ENCODE data around the gene TDP1.

The TDP1 gene

DNA sequence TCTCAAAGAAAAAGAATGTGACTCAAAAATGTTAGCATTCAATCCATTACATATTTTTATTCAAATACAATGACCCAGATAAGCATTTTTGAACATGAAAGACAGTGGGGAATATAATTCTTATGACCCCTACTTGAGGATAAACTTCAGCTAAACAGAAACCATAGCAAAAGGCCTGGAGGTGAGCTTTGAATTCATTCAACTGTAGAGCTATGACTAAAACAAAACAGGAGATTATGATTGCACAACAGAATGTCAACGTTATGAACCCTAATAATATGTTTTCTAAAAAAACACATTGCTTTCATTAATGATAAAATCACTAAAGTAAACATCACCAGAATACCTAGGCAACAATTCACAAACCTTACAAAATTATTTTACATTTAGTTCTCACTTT lies 29.0 kb upstream of the TDP1 start:
- Histone ChIP-seq H3K27me3 (replicated peaks; ENCODE audit: control insufficient read depth, insufficient read depth, low read length) (no peaks in the 10 kb centered on the region), H3K4me3 (replicated peaks; ENCODE audit: low read depth, low read length) (no peak overlapping the region), H3K36me3 (ENCODE audit: control insufficient read depth, insufficient read depth, low read length) (no peaks in the 10 kb centered on the region; the same call in none of the 2 replicates)
- TF ChIP-seq CTCF (IDR thresholded peaks at IDR 0.05; ENCODE audit: insufficient read depth, low read length, poor library complexity, severe bottlenecking), result no peak
- no peak for DNase-seq (ENCODE audit: extremely low read depth, insufficient read length)

GRCh38 chr14:89927186-89927865 lies 28.4 kb upstream of the TDP1 start:
- Histone ChIP-seq H3K4me3 (replicated peaks; ENCODE audit: low read depth, low read length) (no peak overlapping the region), H3K36me3 (ENCODE audit: control insufficient read depth, insufficient read depth, low read length) (no peaks in the 10 kb centered on the region; the same call in none of the 2 replicates), H3K27me3 (replicated peaks; ENCODE audit: control insufficient read depth, insufficient read depth, low read length) (no peaks in the 10 kb centered on the region)
- TF ChIP-seq CTCF (IDR thresholded peaks at IDR 0.05; ENCODE audit: insufficient read depth, low read length, poor library complexity, severe bottlenecking), result no peak
- no peak for DNase-seq (ENCODE audit: extremely low read depth, insufficient read length)

- no peak for TF ChIP-seq CTCF (IDR thresholded peaks at IDR 0.05; ENCODE audit: insufficient read depth, low read length, poor library complexity, severe bottlenecking)
- H3K27me3 ChIP-seq (replicated peaks; ENCODE audit: control insufficient read depth, insufficient read depth, low read length), result no peaks in the 10 kb centered on the region
- DNase-seq (ENCODE audit: extremely low read depth, insufficient read length), result no peak
- no peak overlapping the region for H3K4me3 ChIP-seq (replicated peaks; ENCODE audit: low read depth, low read length)
- H3K36me3 ChIP-seq (ENCODE audit: control insufficient read depth, insufficient read depth, low read length), result no peaks in the 10 kb centered on the region; the same call in 1 of the 2 replicates
Measured at GRCh38 chr14:89933002-89933401, 22.7 kb upstream of the TDP1 start.

GRCh38 chr14:89936654-89937185 lies 19.0 kb upstream of the TDP1 start:
- TF ChIP-seq CTCF (IDR thresholded peaks at IDR 0.05; ENCODE audit: insufficient read depth, low read length, poor library complexity, severe bottlenecking), result no peak
- Histone ChIP-seq H3K27me3 (replicated peaks; ENCODE audit: control insufficient read depth, insufficient read depth, low read length) (no peaks in the 10 kb centered on the region), H3K4me3 (replicated peaks; ENCODE audit: low read depth, low read length) (no peak overlapping the region), H3K36me3 (ENCODE audit: control insufficient read depth, insufficient read depth, low read length) (no peaks in the 10 kb centered on the region)
- DNase-seq (ENCODE audit: extremely low read depth, insufficient read length), result no peak

DNA sequence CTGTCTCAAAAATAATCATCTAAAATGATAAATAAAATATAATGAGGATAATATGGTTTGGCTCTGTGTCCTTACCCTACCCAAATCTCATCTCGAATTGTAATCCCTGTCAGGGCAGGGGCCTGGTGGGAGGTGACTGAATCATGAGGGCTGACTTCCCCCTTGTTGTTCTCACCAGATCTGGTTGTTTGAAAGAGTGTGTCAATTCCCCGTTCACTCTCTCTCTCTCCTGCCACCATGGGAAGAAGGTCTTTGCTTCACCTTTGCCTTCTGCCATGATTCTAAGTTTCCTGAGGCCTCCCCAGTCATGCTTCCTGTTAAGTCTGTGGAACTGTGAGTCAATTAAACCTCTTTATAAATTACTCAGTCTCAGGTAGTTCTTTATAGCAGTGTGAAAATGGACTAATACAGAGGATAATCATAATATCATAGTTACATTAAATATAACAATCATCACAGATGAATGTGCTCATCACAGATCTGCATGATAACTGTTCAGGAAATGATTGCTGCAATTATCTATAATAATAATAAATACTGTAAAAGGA lies 13.8 kb upstream of the TDP1 start:
- Histone ChIP-seq H3K27me3 (replicated peaks; ENCODE audit: control insufficient read depth, insufficient read depth, low read length) (no peaks in the 10 kb centered on the region), H3K4me3 (replicated peaks; ENCODE audit: low read depth, low read length) (no peak overlapping the region), H3K36me3 (ENCODE audit: control insufficient read depth, insufficient read depth, low read length) (no peaks in the 10 kb centered on the region)
- no peak for DNase-seq (ENCODE audit: extremely low read depth, insufficient read length)
- no peak for TF ChIP-seq CTCF (IDR thresholded peaks at IDR 0.05; ENCODE audit: insufficient read depth, low read length, poor library complexity, severe bottlenecking)

Measured in GM06990 (cell line).